H54 (cell line): Measurements from ENCODE around the gene COL26A1.

ENCODE experiments used
- DNase-seq: peaks from one replicate; pipeline ENCODE4 v3.0.0; 2011; ENCODE audit warnings: low spot score, mixed read lengths; ENCODE audit not compliant: insufficient read length
- FAIRE-seq: peaks from 3 replicates; lab custom pipeline; 2011; peaks lifted over from hg19 to GRCh38; lab: Jason Lieb, UNC
- POLR2A ChIP-seq: IDR thresholded peaks from 2 replicates; pipeline ENCODE4 v1.6.1; 2011; ENCODE audit warnings: low read depth, mild to moderate bottlenecking, low read length

Gene COL26A1

GRCh38 chr7:101401390-101402080 lies 38.9 kb downstream of the COL26A1 start:
- DNase-seq (no peak), FAIRE-seq (no peak)
- no peak for TF ChIP-seq POLR2A

- DNase-seq (peak; percentile 67), FAIRE-seq (no peak)
- TF ChIP-seq POLR2A = no peak
These were observed 39.6 kb downstream of the COL26A1 start for GRCh38 chr7:101402081-101402779.

GRCh38 chr7:101402835-101403234 lies 40.2 kb downstream of the COL26A1 start:
- no peak for FAIRE-seq
- TF ChIP-seq POLR2A = no peak
- DNase-seq = no peak

DNA sequence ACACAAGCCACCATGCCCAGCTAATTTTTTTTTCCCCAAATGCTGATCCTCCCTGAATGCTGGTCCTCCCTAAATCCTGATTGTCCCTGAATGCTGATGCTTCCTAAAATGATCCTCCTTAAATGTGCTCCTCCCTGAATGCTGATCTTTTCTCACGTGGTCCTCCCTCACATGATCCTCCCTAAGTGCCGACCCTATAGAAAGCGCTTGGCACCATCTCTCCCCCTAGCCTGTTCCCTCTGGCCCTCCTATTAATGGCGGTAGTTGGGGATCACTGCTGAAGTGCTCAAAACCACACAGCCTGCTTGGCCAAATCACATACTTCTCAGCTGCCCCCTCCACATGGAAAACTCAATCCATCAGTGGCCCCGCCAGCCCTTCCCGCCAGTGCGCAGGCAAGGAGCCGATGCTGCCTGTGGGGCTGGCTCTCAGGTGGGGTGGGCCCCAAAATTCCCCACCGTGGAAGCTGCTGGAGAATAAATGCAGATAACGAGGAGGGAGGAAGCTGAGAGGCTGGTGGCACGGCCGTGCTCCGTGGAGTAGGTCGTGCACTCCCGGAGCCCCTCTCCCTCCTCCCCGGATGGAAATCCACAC lies 42.9 kb downstream of the COL26A1 start:
- DNase-seq (no peak), FAIRE-seq (no peak)
- TF ChIP-seq POLR2A = no peak

DNA sequence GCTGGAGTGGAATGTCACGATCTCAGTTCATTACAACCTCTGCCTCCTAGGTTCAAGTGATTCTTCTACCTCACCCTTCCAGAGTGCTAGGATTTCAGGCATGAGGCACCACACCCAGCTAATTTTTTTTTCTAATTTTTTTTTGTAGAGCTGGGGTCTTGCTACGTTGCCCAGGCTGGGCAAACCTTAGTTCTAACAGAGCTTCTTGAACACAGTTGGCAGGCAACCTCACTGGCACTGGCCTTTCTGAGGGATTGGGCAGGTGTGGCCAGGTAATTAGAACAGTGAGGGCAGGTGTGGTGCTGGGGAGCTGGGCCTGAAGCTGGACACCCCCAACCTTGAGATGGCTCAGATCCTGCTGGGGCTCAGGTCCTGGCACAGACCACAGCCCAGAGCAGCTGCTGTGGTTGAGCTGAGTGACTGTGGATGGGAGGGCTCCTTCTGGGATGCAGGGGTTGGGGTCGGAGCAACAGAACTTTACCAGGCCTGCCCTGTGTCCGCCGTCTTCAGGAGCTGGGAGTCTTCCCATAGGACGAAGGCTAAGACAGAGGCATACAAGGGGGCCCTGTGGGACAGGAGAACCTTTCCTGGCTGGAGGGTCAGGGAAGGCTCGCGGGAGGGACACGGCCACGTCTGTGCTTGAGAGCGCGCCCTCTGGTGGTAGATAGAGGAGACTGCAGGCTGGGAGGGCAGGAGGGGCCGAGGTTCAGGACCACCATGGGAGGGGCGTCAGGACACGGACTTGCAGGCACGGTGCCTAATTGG lies 48.2 kb downstream of the COL26A1 start:
- no peak for DNase-seq
- no peak for FAIRE-seq

DNA sequence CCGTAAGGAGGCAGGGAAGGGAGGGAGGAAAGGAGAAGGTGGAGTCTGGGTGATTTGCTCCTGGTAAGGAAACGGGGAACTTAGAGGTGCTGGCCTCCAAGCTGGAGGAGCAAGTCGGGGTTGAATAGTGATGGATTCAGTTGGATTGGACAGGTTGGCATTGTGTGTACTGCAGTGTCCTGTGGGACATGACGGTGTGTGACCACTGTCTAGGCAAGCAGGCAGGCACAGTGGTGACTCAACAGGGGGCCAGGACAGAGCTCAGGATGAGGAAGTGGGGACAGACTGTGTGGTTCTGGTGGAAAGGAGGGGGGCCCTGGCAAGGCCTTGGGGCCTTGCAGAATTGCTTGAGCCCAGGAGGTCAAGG lies 48.8 kb downstream of the COL26A1 start:
- FAIRE-seq = no peak
- DNase-seq = no peak
- TF ChIP-seq POLR2A = no peak

More for the DNA sequence above, 48.2 kb downstream of the COL26A1 start:
- no peak for TF ChIP-seq POLR2A

DNA sequence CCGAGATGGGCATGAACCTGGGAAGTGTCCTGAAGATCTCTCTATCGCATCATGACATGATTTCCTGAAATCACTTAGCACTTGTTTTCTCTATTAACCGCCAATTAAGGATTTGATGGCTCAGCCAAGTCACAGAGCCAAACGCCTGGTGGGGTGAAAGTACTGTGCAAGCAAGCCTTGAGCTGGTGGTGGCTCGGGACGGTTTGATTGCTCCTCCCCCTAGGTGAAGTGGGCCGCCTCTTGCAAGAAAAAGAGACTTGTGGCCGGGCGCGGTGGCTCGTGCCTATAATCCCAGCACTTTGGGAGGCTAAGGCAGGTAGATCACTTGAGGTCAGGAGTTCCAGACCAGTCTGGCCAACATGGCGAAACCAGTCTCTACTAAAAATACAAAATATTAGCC lies 50.3 kb downstream of the COL26A1 start:
- FAIRE-seq (no peak), DNase-seq (no peak)
- TF ChIP-seq POLR2A = no peak

GRCh38 chr7:101418694-101419093 lies 56.0 kb downstream of the COL26A1 start:
- no peak for TF ChIP-seq POLR2A
- no peak for DNase-seq
- no peak for FAIRE-seq

GRCh38 chr7:101419831-101420230 lies 57.2 kb downstream of the COL26A1 start:
- DNase-seq = no peak
- TF ChIP-seq POLR2A = no peak
- no peak for FAIRE-seq

- FAIRE-seq (no peak), DNase-seq (no peak)
- no peak for TF ChIP-seq POLR2A
These were observed 57.8 kb downstream of the COL26A1 start for GRCh38 chr7:101420436-101420835.

DNA sequence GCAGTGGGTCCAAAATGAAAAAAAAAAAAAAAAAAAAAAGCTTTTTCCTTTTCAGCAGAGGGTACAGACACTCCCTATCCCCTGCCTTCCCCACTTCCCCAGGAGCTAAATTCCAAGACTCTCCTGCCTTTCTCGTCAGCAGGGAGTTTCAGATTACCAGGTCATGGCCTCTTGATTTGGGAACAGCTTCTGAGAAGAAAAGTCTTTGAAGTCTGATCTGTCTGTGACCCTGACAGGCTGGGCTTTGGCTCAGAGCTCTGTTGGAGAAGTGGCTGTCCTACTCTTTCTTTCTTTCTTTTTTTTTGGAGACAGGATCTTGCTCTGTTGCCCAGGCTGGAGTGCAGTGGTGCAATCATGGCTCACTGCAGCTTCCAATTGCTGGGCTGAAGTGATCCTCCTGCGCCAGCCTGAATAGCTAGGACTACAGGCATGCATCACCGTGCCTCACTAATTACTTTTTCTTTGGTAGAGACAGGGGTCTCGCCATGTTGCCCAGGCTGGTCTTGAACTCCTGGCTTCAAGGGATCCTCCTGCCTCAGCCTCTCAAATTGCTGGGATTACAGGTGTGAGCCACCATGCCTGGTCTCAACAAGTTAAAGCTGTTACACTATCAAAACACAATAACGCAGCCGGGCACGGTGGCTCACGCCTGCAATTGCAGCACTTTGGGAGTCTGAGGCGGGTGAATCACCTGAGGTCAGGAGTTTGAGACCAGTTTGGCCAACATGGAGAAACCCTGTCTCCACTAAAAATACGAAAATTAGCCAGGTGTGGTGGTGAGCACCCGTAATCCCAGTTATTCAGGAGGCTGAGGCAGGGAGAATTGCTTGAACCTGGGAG lies 59.9 kb downstream of the COL26A1 start:
- no peak for TF ChIP-seq POLR2A
- no peak for DNase-seq
- FAIRE-seq = no peak

DNA sequence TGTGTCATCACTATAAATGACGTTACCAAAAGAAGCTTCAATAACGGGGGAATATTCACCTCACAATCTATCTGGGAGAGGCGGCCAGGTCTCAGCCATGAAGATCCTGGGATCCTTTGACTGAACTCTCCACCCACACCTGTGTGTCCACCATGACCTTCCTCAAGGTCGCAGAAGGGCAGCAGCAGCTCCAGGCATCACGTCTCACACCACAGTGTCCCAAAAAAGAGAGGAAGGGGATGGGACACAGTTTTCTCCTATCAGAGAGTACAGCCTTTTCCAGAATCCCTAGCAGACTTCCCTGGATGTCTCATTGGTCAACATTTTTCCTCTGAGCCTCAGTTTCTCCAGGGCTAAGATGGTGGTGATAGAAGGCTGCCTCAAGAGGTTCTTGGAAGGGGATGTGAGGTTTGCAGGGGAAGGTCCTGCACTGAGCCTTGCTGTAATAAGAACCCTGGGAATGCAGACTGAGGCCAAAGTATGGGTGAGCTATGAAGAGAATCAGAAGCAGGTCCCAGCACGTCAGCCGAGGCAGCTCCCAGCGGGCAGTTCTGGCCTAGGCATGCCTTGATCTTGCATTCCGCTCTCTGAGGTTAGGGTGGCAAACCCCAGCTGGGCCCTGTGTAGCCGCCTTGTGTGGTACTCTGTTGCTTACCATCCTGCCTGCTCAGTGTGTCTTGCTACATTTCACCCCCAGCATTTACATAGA lies 63.8 kb downstream of the COL26A1 start:
- no peak for DNase-seq
- TF ChIP-seq POLR2A = no peak
- FAIRE-seq = no peak
